H1 (cell line): ENCODE measurements around the gene ARHGAP22. TPM values are rescaled to one million over a fixed set of nuclear protein-coding genes. Genes with fewer than 3 reads are reported as not detected.

Experiments used
- CTCF ChIA-PET: fragments of 300-600 bp; sonication (Branson Sonifier 250); formaldehyde crosslinking; loops from one replicate; lab custom pipeline; 2021; ENCODE audit not compliant: partially characterized antibody; lab: Charles Lee
- POLR2A ChIA-PET: fragments of 300-600 bp; sonication (Branson Sonifier 250); formaldehyde crosslinking; loops from one replicate; lab custom pipeline; 2021; ENCODE audit warnings: inconsistent platforms; ENCODE audit not compliant: partially characterized antibody; lab: Charles Lee
- DNase-seq, 2 experiments: peaks; one replicate each; pipeline versions ENCODE4 v3.0.0 to v3.0.0-alpha.2; 2010 to 2022; ENCODE audit warnings: low spot score in 2 of 2, low read depth in 1 of 2, mixed read lengths in 1 of 2
- FAIRE-seq: peaks from 2 replicates; lab custom pipeline; 2011; peaks lifted over from hg19 to GRCh38; lab: Jason Lieb, UNC
- H2AFZ ChIP-seq: 2 replicates; pipeline ENCODE4 v1.8.1; 2012; ENCODE audit warnings: low read length, inconsistent platforms
- H2AK5ac ChIP-seq: 2 replicates; pipeline ENCODE4 v1.6.1; 2013; ENCODE audit warnings: low read depth, low read length
- H2BK120ac ChIP-seq: replicated peaks from 2 replicates; pipeline ENCODE3; 2013; ENCODE audit warnings: low read depth, low read length, inconsistent platforms
- H2BK12ac ChIP-seq: 2 replicates; pipeline ENCODE4 v1.6.1; 2013; ENCODE audit warnings: low read depth, low read length
- H2BK15ac ChIP-seq: 2 replicates; pipeline ENCODE4 v1.6.1; 2013; ENCODE audit warnings: low read length
- H2BK20ac ChIP-seq: 2 replicates; pipeline ENCODE4 v1.6.1; 2013; ENCODE audit warnings: low read length
- H2BK5ac ChIP-seq: 2 replicates; pipeline ENCODE4 v1.6.1; 2013; ENCODE audit warnings: low read depth, low read length
- H3K14ac ChIP-seq: 2 replicates; pipeline ENCODE4 v1.6.1; 2013; ENCODE audit warnings: inconsistent platforms; ENCODE audit not compliant: insufficient read length
- H3K18ac ChIP-seq: 2 replicates; pipeline ENCODE4 v1.6.1; 2013; ENCODE audit warnings: low read length; ENCODE audit errors: extremely low read depth
- H3K23ac ChIP-seq: 2 replicates; pipeline ENCODE4 v1.6.1; 2013; ENCODE audit warnings: inconsistent platforms; ENCODE audit not compliant: insufficient read length
- H3K23me2 ChIP-seq: 2 replicates; pipeline ENCODE4 v1.6.1; 2013; ENCODE audit warnings: low read depth, low read length
- H3K27ac ChIP-seq: 2 replicates; pipeline ENCODE4 v1.6.1; 2011; ENCODE audit warnings: low read depth, low read length, inconsistent platforms
- H3K27me3 ChIP-seq, 4 experiments: replicated peaks in 1 of 4; 1 replicate in 1 of 4; 2 replicates in 3 of 4; pipeline versions ENCODE4 v1.6.1 to v1.8.1; 2011 to 2013; ENCODE audit warnings: low read length in 3 of 4, mild to moderate bottlenecking in 3 of 4, inconsistent platforms in 2 of 4, mixed read lengths in 2 of 4, moderate library complexity in 1 of 4; ENCODE audit not compliant: control insufficient read depth in 3 of 4, insufficient read depth in 3 of 4; ENCODE audit errors: extremely low read depth in 1 of 4
- H3K36me3 ChIP-seq, 4 experiments: 2 replicates each; pipeline versions ENCODE4 v1.6.1 to v1.8.1; 2011 to 2013; ENCODE audit warnings: mild to moderate bottlenecking in 4 of 4, low read length in 3 of 4, moderate library complexity in 2 of 4, control low read depth in 1 of 4, inconsistent platforms in 1 of 4; ENCODE audit not compliant: insufficient read depth in 4 of 4, control insufficient read depth in 2 of 4
- H3K4ac ChIP-seq: replicated peaks from 2 replicates; pipeline ENCODE3; 2013; ENCODE audit warnings: low read length, low read depth, mixed read lengths, inconsistent platforms; ENCODE audit not compliant: insufficient read length
- H3K4me1 ChIP-seq, 4 experiments: replicated peaks in 1 of 4; 1 replicate in 1 of 4; 2 replicates in 3 of 4; pipeline versions ENCODE4 v1.6.1 to v1.8.1; 2011 to 2013; ENCODE audit warnings: low read length in 3 of 4, inconsistent platforms in 2 of 4, mixed read lengths in 1 of 4; ENCODE audit not compliant: insufficient read depth in 4 of 4, control insufficient read depth in 3 of 4
- H3K4me2 ChIP-seq, 2 experiments: 2 replicates each; pipeline versions ENCODE4 v1.6.1 to v1.8.1; 2011 to 2013; ENCODE audit warnings: low read depth in 2 of 2, low read length in 2 of 2, control low read depth in 1 of 2, inconsistent platforms in 1 of 2, mild to moderate bottlenecking in 1 of 2; ENCODE audit not compliant: insufficient read depth in 1 of 2
- H3K4me3 ChIP-seq, 4 experiments: fragments of 200-600, 300-600 bp in 1 of 4; sonication (generic), shearing (Covaris generic), sonication (Bioruptor Twin) in 1 of 4; 2 replicates each; pipeline versions ENCODE4 v1.5.1 to v1.8.1; 2011 to 2016; ENCODE audit warnings: low read length in 4 of 4, low read depth in 3 of 4, control low read depth in 2 of 4, inconsistent platforms in 2 of 4, mild to moderate bottlenecking in 2 of 4, mixed read lengths in 1 of 4, moderate library complexity in 1 of 4; ENCODE audit not compliant: insufficient read depth in 2 of 4; ENCODE audit errors: extremely low read depth in 1 of 4
- H3K56ac ChIP-seq: replicated peaks from 2 replicates; pipeline ENCODE3; 2013; ENCODE audit warnings: low read depth, mild to moderate bottlenecking, mixed read lengths, low read length, inconsistent platforms; ENCODE audit not compliant: insufficient read length
- H3K79me1 ChIP-seq: 2 replicates; pipeline ENCODE4 v1.6.1; 2013; ENCODE audit warnings: low read depth, low read length, control low read depth
- H3K79me2 ChIP-seq, 2 experiments: 2 replicates each; pipeline versions ENCODE4 v1.6.1 to v1.8.1; 2012 to 2013; ENCODE audit warnings: low read length in 2 of 2, mild to moderate bottlenecking in 2 of 2, inconsistent platforms in 1 of 2; ENCODE audit not compliant: insufficient read depth in 2 of 2, control insufficient read depth in 1 of 2
- H3K9ac ChIP-seq, 4 experiments: replicated peaks in 1 of 4; 1 replicate in 1 of 4; 2 replicates in 3 of 4; pipeline versions ENCODE4 v1.6.1 to v1.8.1; 2011 to 2013; ENCODE audit warnings: low read depth in 3 of 4, low read length in 3 of 4, control low read depth in 2 of 4, mild to moderate bottlenecking in 2 of 4, moderate library complexity in 2 of 4, inconsistent platforms in 1 of 4; ENCODE audit errors: extremely low read depth in 1 of 4
- H3K9me3 ChIP-seq, 2 experiments: 2 replicates each; pipeline versions ENCODE4 v1.6.1 to v1.8.1; 2012 to 2013; ENCODE audit warnings: mild to moderate bottlenecking in 2 of 2, moderate library complexity in 2 of 2, control low read depth in 1 of 2, inconsistent platforms in 1 of 2, low read depth in 1 of 2, low read length in 1 of 2, mixed read lengths in 1 of 2; ENCODE audit not compliant: insufficient read depth in 2 of 2
- H4K20me1 ChIP-seq, 2 experiments: replicated peaks in 1 of 2; 2 replicates each; pipeline versions ENCODE3 to v1.8.1; 2011 to 2013; ENCODE audit warnings: inconsistent platforms in 2 of 2, low read length in 2 of 2, mild to moderate bottlenecking in 1 of 2; ENCODE audit not compliant: insufficient read depth in 2 of 2, control insufficient read depth in 1 of 2
- H4K5ac ChIP-seq: 2 replicates; pipeline ENCODE4 v1.6.1; 2013; ENCODE audit warnings: low read length, low read depth, mixed read lengths, inconsistent platforms; ENCODE audit not compliant: insufficient read length
- H4K8ac ChIP-seq: 2 replicates; pipeline ENCODE4 v1.8.0; 2013; ENCODE audit warnings: mild to moderate bottlenecking, moderate library complexity, low read length, inconsistent platforms; ENCODE audit not compliant: insufficient read depth; ENCODE audit errors: extremely low read depth
- H4K91ac ChIP-seq: replicated peaks from 2 replicates; pipeline ENCODE3; 2013; ENCODE audit warnings: low read length, mixed read lengths, inconsistent platforms; ENCODE audit not compliant: insufficient read length
- EP300 ChIP-seq, 2 experiments: IDR thresholded peaks; 1 replicate in 1 of 2; 2 replicates in 1 of 2; pipeline ENCODE4 v1.6.1; 2011 to 2012; ENCODE audit warnings: low read depth in 2 of 2, low read length in 2 of 2, mild to moderate bottlenecking in 2 of 2, borderline replicate concordance in 1 of 2, inconsistent platforms in 1 of 2, moderate library complexity in 1 of 2
- FOSL1 ChIP-seq: IDR thresholded peaks from 2 replicates; pipeline ENCODE4 v1.6.1; 2011; ENCODE audit warnings: mild to moderate bottlenecking, low read depth, low read length, moderate library complexity; ENCODE audit not compliant: insufficient read depth
- GABPA ChIP-seq: IDR thresholded peaks from 2 replicates; pipeline ENCODE4 v1.6.1; 2011; ENCODE audit warnings: mild to moderate bottlenecking, low read length, moderate library complexity, borderline replicate concordance; ENCODE audit not compliant: insufficient read depth
- HDAC2 ChIP-seq, 2 experiments: fragments of 300-600 bp in 1 of 2; sonication (generic) in 1 of 2; IDR thresholded peaks; 2 replicates each; pipeline ENCODE4 v1.6.1; 2011 to 2012; ENCODE audit warnings: low read depth in 2 of 2, low read length in 2 of 2, mild to moderate bottlenecking in 2 of 2, moderate library complexity in 2 of 2, borderline replicate concordance in 1 of 2, inconsistent platforms in 1 of 2
- MAFK ChIP-seq: IDR thresholded peaks from 2 replicates; pipeline ENCODE4 v1.6.1; 2012; ENCODE audit warnings: low read depth, mild to moderate bottlenecking, improper control_type of control experiment, low read length
- NANOG ChIP-seq: IDR thresholded peaks from 2 replicates; pipeline ENCODE4 v1.6.1; 2011; ENCODE audit warnings: low read length, low read depth, mild to moderate bottlenecking, inconsistent platforms; ENCODE audit not compliant: insufficient read depth, poor library complexity, severe bottlenecking
- POU5F1 ChIP-seq: IDR thresholded peaks from 2 replicates; pipeline ENCODE4 v1.6.1; 2011; ENCODE audit warnings: low read depth, mild to moderate bottlenecking, low read length, moderate library complexity
- RBBP5 ChIP-seq: IDR thresholded peaks from 2 replicates; pipeline ENCODE4 v1.7.1; 2012; ENCODE audit warnings: low read depth, mild to moderate bottlenecking, inconsistent platforms, low read length, moderate library complexity, borderline replicate concordance
- RFX5 ChIP-seq: IDR thresholded peaks from 2 replicates; pipeline ENCODE4 v1.6.1; 2011; ENCODE audit warnings: low read depth, low read length, improper control_type of control experiment, borderline replicate concordance
- SIRT6 ChIP-seq: IDR thresholded peaks from one replicate; pipeline ENCODE4 v1.7.1; 2012; ENCODE audit warnings: low read length, inconsistent platforms
- TAF1 ChIP-seq: IDR thresholded peaks from 2 replicates; pipeline ENCODE4 v1.6.1; 2011; ENCODE audit warnings: mild to moderate bottlenecking, low read depth, low read length
- TEAD4 ChIP-seq: IDR thresholded peaks from 2 replicates; pipeline ENCODE4 v1.6.1; 2012; ENCODE audit warnings: low read depth, low read length, inconsistent platforms, mixed read lengths
- WGBS, 2 experiments: shearing (Covaris generic) in 1 of 2; methylation state at CpG; one replicate each; pipeline versions ENCODE4 v1.1.6 to v1.1.7; 2013 to 2015; ENCODE audit warnings: low lambda C conversion rate in 2 of 2, mixed read lengths in 2 of 2, inconsistent platforms in 1 of 2, low coverage in 1 of 2, missing lambda C conversion rate in 1 of 2; ENCODE audit not compliant: insufficient replicate concordance in 2 of 2, insufficient coverage in 1 of 2, insufficient read length in 1 of 2; ENCODE audit errors: extremely low coverage in 1 of 2, missing lambda C conversion rate in 1 of 2; 5-methylcytosine and 5-hydroxymethylcytosine counted together
- polyA plus RNA-seq, 7 experiments: library from polyadenylated mRNA; depleted of rRNA in 3 of 7; stranded (reverse) in 5 of 7; unstranded in 2 of 7; fragments of >200 nt in 5 of 7; fragments of 200-250 nt in 2 of 7; gene quantifications; 1 replicate in 5 of 7; 2 replicates in 1 of 7; 4 replicates in 1 of 7; pipeline versions ENCODE4 v1.2.1 to v1.2.3, GENCODE V29; 2011 to 2013; ENCODE audit warnings: missing spikeins in 2 of 7, mixed read lengths in 2 of 7
- total RNA-seq: library from RNA; stranded (reverse); fragmentation: NEBNext Ultra II Directional; extraction: Animal tissue kit (Norgen Biotek cat#: 25700); gene quantifications from 2 replicates; pipeline ENCODE4 v1.2.1, GENCODE V29; 2021

The ARHGAP22 gene
- total and polyA plus RNA-seq, 2 of the 8 experiments (the other 6 are each of a cell fraction or from before 2014, with no cell fraction given): 3.6 to 11.2 TPM

DNA sequence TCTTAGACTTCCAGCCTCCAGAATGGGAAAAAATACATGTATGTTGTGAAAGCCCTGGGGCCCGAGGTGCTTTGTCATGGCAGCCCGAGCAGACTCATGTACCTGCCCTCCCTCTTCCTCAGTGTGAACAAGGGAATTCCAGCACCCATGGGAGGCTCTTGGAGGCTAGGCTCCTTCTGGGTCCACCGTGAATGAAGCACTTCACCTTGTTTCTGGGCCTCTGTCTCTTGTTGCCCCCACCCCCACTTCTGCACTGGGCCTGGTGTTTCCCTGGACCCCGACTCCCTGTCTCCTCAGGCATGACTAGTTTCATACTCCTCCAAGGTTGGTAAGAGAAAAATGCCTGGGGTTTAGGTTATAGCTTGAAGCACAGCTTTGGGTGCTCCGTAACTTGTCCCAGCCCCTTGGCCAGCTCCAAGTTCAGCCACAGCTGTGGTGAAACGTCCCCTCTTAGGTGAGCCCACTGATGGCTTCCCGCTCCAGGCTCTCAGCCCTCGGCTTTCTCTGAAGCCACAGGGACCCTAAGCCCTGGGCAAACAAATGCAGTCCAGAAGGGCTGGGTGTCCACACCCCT lies 30.2 kb upstream of the ARHGAP22 start:
- 86% methylated on average over 8 of the region's 8 CpGs; no CpG with 5 or more reads in 1 of the 2 experiments for WGBS, 2 experiments
- Histone ChIP-seq H2BK15ac (no peak overlapping the region), H3K4me1 (no peaks in the 10 kb centered on the region), H4K20me1 (no peaks in the 10 kb centered on the region), H3K79me2 (no peaks in the 10 kb centered on the region), H3K27ac (no peak overlapping the region), H3K23me2 (peaks cover 6% of the 10 kb centered on the region; the same call in 1 of the 2 replicates), H3K18ac (no peak overlapping the region), H2BK12ac (no peak overlapping the region), H2AFZ (no peak overlapping the region), H2BK5ac (no peak overlapping the region), H3K4me3 (no peak overlapping the region), H3K4me2 (no peak overlapping the region), H4K91ac (no peak overlapping the region), H3K23ac (no peak overlapping the region), H3K56ac (no peak overlapping the region), H3K9me3 (no peaks in the 10 kb centered on the region), H2BK20ac (no peak overlapping the region), H3K27me3 (no peaks in the 10 kb centered on the region), H4K8ac (no peak overlapping the region; the same call in 1 of the 2 replicates), H3K4ac (no peak overlapping the region), H3K9ac (no peak overlapping the region), H2BK120ac (no peak overlapping the region), H3K79me1 (no peaks in the 10 kb centered on the region), H3K14ac (no peak overlapping the region), H4K5ac (no peak overlapping the region), H3K36me3 (no peaks in the 10 kb centered on the region), H2AK5ac (no peak overlapping the region)
- DNase-seq (no peak), FAIRE-seq (no peak)
- ChIA-PET POLR2A (no interaction called here), CTCF (interaction anchor here (0.7 to 3.8 kb wide), 3 partner anchors 20 to 80 kb away, joined by 3 to 15 read pairs (median 5); no protein-coding TSS in a partner anchor)
- no peak for TF ChIP-seq MAFK
- TF ChIP-seq TAF1: no peak
- TF ChIP-seq RBBP5: no peak
- TF ChIP-seq SIRT6: no peak
- TF ChIP-seq GABPA: no peak
- no peak for TF ChIP-seq POU5F1
- no peak for TF ChIP-seq EP300 (IDR thresholded peaks at IDR 0.05; ENCODE audit: borderline replicate concordance in 1 of 2, low read depth in 2 of 2, low read length in 2 of 2)
- TF ChIP-seq HDAC2 (IDR thresholded peaks at IDR 0.05; ENCODE audit: borderline replicate concordance in 1 of 2, low read depth in 2 of 2, low read length in 2 of 2): no peak
- no peak for TF ChIP-seq NANOG
- TF ChIP-seq RFX5: no peak
- TF ChIP-seq FOSL1: no peak
- no peak for TF ChIP-seq TEAD4
